Esophagus muscularis mucosa (tissue), 3 donors: ENCODE data around the gene HDAC4.

Experiments
- CTCF ChIP-seq, 3 experiments: fragments of 200-600 bp in 2 of 3; fragments of 450-650 bp in 1 of 3; sonication (generic) in 2 of 3; IDR thresholded peaks; one replicate each; pipeline ENCODE4 v1.5.1; 2017 to 2019; ENCODE audit warnings: antibody characterized with exemption in 3 of 3, mild to moderate bottlenecking in 2 of 3, moderate library complexity in 1 of 3
- POLR2A ChIP-seq: fragments of 450-650 bp; IDR thresholded peaks from one replicate; pipeline ENCODE4 v1.6.1; 2017; ENCODE audit warnings: antibody characterized with exemption, moderate library complexity, mild to moderate bottlenecking, low read depth

GRCh38 chr2:239323447-239323846, 77.4 kb downstream of the HDAC4 start:
- no peak for TF ChIP-seq CTCF (IDR thresholded peaks at IDR 0.05)
- no peak for TF ChIP-seq POLR2A
